ENCODE data around the gene STUB1.
A peak's percentile ranks its signal among the peaks of the same experiment; 100 is the strongest.

STUB1 gene

GRCh38 chr16:681746-682427 is 1.7 kb downstream of the STUB1 start:
- DNase-seq (ENCODE audit: low read depth) = peak; percentile 66
- peak overlapping the region; percentile 82 for H3K4me3 ChIP-seq (ENCODE audit: low read depth, low read length)

GRCh38 chr16:682493-683395 is 2.5 kb downstream of the STUB1 start:
- peak overlapping the region; percentile 69 for H3K4me3 ChIP-seq (ENCODE audit: low read depth, low read length)
- no peak for DNase-seq (ENCODE audit: low read depth)
- no peak for TF ChIP-seq CTCF (conservative IDR thresholded peaks at IDR 0.05; ENCODE audit: low read depth, low read length)

More at GRCh38 chr16:681746-682427, 1.7 kb downstream of the STUB1 start:
- TF ChIP-seq CTCF (conservative IDR thresholded peaks at IDR 0.05; ENCODE audit: low read depth, low read length) = no peak

GRCh38 chr16:683396-684070 is 3.3 kb downstream of the STUB1 start:
- H3K4me3 ChIP-seq (ENCODE audit: low read depth, low read length) = peak overlapping the region; percentile 69
- no peak for TF ChIP-seq CTCF (conservative IDR thresholded peaks at IDR 0.05; ENCODE audit: low read depth, low read length)
- no peak for DNase-seq (ENCODE audit: low read depth)

- peak within 1 kb of the TSS; percentile 69 for H3K4me3 ChIP-seq (ENCODE audit: low read depth, low read length)
- TF ChIP-seq CTCF (conservative IDR thresholded peaks at IDR 0.05; ENCODE audit: low read depth, low read length) = no peak
- peak; percentile 97 for DNase-seq (ENCODE audit: low read depth)
Measured at GRCh38 chr16:684071-684794, 4.0 kb downstream of the STUB1 start, which contains the start of gene JMJD8. TSS of gene JMJD8 (minus strand) at chr16:684334. CDS start at chr16:684319, 15 bp downstream.

GRCh38 chr16:684961-685696 is 4.9 kb downstream of the STUB1 start:
- no peak for TF ChIP-seq CTCF (conservative IDR thresholded peaks at IDR 0.05; ENCODE audit: low read depth, low read length)
- no peak for DNase-seq (ENCODE audit: low read depth)
- H3K4me3 ChIP-seq (ENCODE audit: low read depth, low read length) = peak overlapping the region; percentile 69

- no peak overlapping the region for H3K4me3 ChIP-seq (ENCODE audit: low read depth, low read length)
- peak; percentile 54 for TF ChIP-seq CTCF (conservative IDR thresholded peaks at IDR 0.05; ENCODE audit: low read depth, low read length)
- peak; percentile 42 for DNase-seq (ENCODE audit: low read depth)
Measured at GRCh38 chr16:685967-686366, 5.8 kb downstream of the STUB1 start.
